Activated CD4-positive, alpha-beta T cell treated with anti-CD3 and anti-CD28 coated beads, Interleukin-2, amount 10 ng/mL, durations not matched to agents 24 days and 14 days (primary cell): Measurements from ENCODE around the gene FGF4. TPM values are rescaled to one million over a fixed set of nuclear protein-coding genes. Genes with fewer than 3 reads are reported as not detected.

Experiments
- total RNA-seq: library from RNA; stranded (reverse); gene quantifications from 2 replicates; pipeline ENCODE4 v1.2.3, GENCODE V29; 2022

Gene FGF4
- total RNA-seq, 1 donor from 2014 or later: not detected

Other genes with a start within 250 kb of the FGF4 start
- 13.4 and 17.2 TPM in 2 replicates for gene CCND1, start 134.2 kb downstream of the FGF4 start, total RNA-seq
- 29.3 and 32.1 TPM in 2 replicates for gene LTO1, start 100.0 kb downstream of the FGF4 start, total RNA-seq
- gene FGF19, start 71.3 kb downstream of the FGF4 start, total RNA-seq: not detected in 2 replicates
- not detected in 2 replicates for gene FGF3, start 44.1 kb upstream of the FGF4 start, total RNA-seq